HUES64 (cell line): ENCODE data around the gene EPX.
A peak's percentile ranks its signal among the peaks of the same experiment; 100 is the strongest.

Experiments used
- H3K27ac ChIP-seq: 2 replicates; pipeline ENCODE4 v1.7.0; 2013; ENCODE audit warnings: low read depth, low read length, inconsistent platforms
- H3K27me3 ChIP-seq: 2 replicates; pipeline ENCODE4 v1.6.1; 2013; ENCODE audit warnings: mild to moderate bottlenecking, low read length; ENCODE audit not compliant: insufficient read depth
- H3K36me3 ChIP-seq: 2 replicates; pipeline ENCODE4 v1.6.1; 2013; ENCODE audit warnings: mild to moderate bottlenecking, low read length; ENCODE audit not compliant: insufficient read depth
- H3K4me1 ChIP-seq: 2 replicates; pipeline ENCODE4 v1.6.1; 2013; ENCODE audit warnings: mild to moderate bottlenecking, low read length, moderate library complexity; ENCODE audit not compliant: insufficient read depth
- H3K4me3 ChIP-seq: 2 replicates; pipeline ENCODE4 v1.5.1; 2013; ENCODE audit warnings: mild to moderate bottlenecking, low read length, moderate library complexity
- H3K9ac ChIP-seq: 2 replicates; pipeline ENCODE4 v1.6.1; 2013; ENCODE audit warnings: mild to moderate bottlenecking, low read depth, low read length
- H3K9me3 ChIP-seq: 2 replicates; pipeline ENCODE4 v1.6.1; 2013; ENCODE audit warnings: low read depth, low read length; ENCODE audit not compliant: insufficient read depth
- WGBS: fragments of 150-250, 120-280 bp; methylation state at CpG from one replicate; pipeline ENCODE4 v1.1.7; 2013; ENCODE audit warnings: missing lambda C conversion rate; 5-methylcytosine and 5-hydroxymethylcytosine counted together

EPX gene

DNA sequence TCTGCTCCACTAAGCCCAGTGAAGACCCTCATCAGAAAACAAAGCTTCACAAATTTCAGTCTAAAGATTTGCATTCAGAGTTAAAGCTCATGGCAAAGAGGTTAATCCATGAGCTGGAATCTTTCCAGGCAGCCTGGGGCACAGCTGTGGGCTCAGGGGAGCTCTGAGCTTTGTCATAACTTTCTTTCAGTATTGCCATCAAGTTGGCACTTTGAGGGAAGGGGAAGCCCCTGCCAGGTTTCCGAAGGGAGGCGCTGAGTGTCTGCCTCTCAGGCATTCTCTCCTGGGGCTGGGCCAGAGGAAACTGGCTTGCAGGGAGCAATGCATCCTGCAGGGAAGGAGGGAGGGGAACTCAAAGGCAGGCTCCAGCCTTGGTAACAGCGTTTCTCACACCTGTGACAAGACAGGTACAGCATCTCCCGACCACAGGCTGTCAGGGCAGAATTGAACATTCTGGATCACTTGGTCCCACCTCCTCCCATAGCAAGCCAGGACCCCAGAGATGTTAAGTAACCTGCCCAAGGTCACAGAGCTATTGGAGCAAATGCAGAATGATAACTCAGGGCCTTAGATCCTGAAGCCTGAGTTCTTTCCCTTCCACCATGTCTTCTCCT, 49.8 kb downstream of the EPX start:
- Histone ChIP-seq H3K27me3 (peaks cover 56% of the 10 kb centered on the region), H3K36me3 (no peaks in the 10 kb centered on the region), H3K27ac (no peak overlapping the region), H3K9me3 (no peaks in the 10 kb centered on the region), H3K4me3 (no peak overlapping the region), H3K4me1 (no peaks in the 10 kb centered on the region), H3K9ac (no peak overlapping the region)
- 36% methylated on average over 4 of the region's 4 CpGs for WGBS

DNA sequence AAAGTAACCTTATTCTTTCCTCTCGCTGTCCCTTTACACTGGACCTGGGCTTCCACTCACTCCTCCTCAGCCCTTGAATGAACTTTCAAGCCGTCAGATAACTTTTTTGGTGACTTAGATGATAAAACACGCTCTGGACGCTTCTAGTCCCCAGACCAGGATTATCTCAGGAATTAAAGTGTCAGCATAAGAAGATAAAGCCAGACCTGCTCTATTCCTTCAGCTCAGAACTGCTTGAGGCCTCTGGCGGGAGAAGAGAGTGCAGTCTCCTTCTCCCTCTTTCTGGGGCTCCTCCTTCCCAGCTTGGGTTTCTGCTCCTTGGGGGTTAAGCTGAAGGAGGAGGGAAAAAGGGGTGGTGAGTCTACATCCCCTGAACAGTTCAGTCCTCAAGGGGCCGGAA, 52.4 kb downstream of the EPX start:
- Histone ChIP-seq H3K27me3 (peaks cover 66% of the 10 kb centered on the region), H3K9me3 (no peaks in the 10 kb centered on the region), H3K4me3 (no peak overlapping the region), H3K36me3 (no peaks in the 10 kb centered on the region), H3K27ac (no peak overlapping the region), H3K4me1 (no peaks in the 10 kb centered on the region; the same call in 1 of the 2 replicates), H3K9ac (no peak overlapping the region)
- WGBS: 93% methylated on average over 6 of the region's 6 CpGs

DNA sequence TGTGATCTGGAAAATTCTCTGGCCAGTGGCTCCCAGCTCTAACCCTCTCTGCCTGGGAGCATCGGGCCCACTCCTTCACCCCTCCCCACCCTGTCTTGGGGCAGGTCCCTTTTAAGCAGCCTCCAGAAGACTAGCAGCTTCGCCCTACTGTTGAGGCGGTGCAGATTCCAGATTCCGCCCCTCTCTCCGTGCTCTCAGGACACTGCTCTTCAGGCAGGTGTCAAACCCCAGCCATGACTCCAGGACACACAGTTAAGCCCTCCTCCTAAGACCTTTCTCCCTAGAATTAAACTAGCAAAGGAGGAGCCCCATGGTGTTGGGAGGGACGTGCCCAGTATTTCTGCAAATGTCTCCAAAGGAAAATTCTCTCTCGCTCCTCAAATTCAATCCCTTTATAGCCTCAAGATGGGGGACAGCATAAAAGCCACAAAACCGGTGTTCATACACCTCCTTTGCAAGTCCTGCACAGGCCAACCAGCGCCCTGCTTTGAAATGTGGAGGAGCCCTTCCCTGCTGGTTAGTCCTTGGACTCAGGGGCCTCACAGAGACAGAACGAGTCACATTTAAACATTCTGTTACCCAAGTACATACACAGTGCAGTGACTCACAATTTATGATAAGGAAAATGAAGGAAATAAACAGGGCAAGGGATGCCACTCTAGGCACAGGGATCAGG, 53.0 kb downstream of the EPX start:
- Histone ChIP-seq H3K27ac (no peak overlapping the region), H3K9ac (no peak overlapping the region), H3K4me1 (no peaks in the 10 kb centered on the region; the same call in 1 of the 2 replicates), H3K9me3 (no peaks in the 10 kb centered on the region), H3K4me3 (no peak overlapping the region), H3K36me3 (no peaks in the 10 kb centered on the region), H3K27me3 (peaks cover 69% of the 10 kb centered on the region)
- 80% methylated on average over 10 of the region's 10 CpGs for WGBS

DNA sequence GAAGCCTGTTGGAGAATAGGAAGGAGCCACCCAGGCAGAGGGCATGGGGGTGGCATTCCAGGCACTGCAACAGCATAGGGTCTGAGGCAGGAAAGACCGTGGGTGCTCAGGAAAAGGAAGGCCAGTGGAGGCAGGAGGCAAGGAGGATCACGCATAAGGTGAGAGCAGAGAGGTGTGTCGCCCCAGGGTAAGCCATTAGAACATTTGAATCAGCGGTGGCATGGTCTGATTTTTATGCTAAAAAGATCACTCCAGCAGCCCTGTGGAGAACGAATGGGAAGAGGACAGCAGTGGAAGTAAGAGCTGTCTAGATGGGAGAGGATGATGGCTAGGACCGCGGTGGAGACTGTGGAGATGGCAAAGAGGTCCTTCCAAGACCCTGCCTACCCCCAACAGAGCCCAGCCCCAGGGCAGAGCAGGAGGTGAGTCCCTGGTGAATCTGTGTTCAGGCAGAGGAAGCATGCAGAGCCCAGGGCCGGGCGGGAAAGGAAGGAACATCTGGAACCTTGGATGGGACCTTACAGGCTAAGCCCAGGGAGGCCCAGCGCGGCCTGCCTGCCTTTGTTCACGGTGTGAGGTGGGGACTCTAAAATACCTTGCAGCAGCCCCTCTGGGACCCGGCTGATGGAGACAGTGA, 53.7 kb downstream of the EPX start:
- H3K4me3 ChIP-seq: no peak overlapping the region
- H3K36me3 ChIP-seq: no peaks in the 10 kb centered on the region
- H3K27ac ChIP-seq: no peak overlapping the region
- H3K9ac ChIP-seq: no peak overlapping the region
- peaks cover 76% of the 10 kb centered on the region for H3K27me3 ChIP-seq
- H3K4me1 ChIP-seq: no peaks in the 10 kb centered on the region; the same call in 1 of the 2 replicates
- H3K9me3 ChIP-seq: no peaks in the 10 kb centered on the region
- 81% methylated on average over 13 of the region's 13 CpGs for WGBS

DNA sequence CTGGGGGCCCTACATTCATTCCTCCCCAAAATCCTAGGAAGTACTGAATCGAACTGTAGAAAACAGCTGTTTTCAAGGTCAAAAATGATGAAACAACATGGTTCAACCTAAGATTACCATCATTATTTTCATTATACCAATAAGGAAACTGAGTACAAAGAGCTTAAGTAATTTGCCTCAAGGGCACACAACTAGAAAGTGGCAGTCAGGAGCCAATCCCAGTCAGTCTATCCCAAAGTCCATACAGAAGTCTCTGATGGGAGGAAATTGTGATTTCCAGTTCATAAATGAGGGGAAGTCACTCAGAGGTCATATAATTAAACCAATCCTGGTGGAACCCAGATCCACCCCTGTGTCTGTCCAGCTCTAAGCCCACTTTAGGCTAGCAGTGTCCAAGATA, 54.3 kb downstream of the EPX start:
- H3K9ac ChIP-seq: no peak overlapping the region
- H3K4me1 ChIP-seq: no peaks in the 10 kb centered on the region; the same call in 1 of the 2 replicates
- H3K9me3 ChIP-seq: no peaks in the 10 kb centered on the region
- peaks cover 82% of the 10 kb centered on the region for H3K27me3 ChIP-seq
- H3K27ac ChIP-seq: no peak overlapping the region
- H3K4me3 ChIP-seq: no peak overlapping the region
- WGBS: 89% methylated on average over 1 of the region's 1 CpG
- H3K36me3 ChIP-seq: no peaks in the 10 kb centered on the region

DNA sequence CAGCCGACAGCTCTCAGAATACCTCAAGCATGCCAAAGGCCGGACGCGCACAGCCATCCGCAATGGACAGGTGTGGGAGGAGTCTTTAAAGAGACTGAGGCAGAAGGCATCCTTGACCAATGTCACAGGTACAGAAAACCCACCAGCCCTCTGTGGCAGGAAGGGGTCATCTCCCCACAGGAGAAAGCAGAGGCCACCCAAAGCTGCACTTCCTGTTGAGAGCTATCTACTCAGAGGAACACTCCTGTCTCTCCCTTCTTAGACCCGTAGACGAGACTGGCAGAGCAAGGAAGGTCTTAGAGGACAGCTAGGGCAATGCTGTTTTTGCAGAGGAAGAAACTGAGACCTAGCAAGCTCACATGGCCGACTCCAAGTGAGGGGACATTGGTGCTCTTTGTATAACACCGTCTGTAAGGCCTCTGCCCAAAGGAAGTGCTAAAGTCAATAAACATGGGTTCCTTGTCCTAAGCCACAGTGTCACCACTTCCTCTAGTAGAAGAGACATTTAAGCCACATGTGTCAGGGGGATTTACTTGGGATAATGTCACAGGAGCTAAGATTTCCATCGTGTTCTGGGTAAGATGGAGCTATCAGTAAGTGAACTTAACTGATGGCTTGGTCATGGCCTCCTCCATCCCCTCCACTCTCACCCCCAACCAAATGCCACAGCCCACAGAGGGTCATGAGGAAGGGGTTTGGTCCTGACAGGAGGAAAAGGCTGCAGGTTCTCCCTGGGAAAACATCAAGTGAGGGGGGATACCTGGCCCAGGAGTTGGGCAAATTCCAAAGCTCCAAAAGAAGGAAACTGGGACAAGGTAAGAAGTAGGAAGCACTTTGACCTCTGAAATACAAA, 55.2 kb downstream of the EPX start:
- Histone ChIP-seq H3K4me3 (no peak overlapping the region), H3K4me1 (no peaks in the 10 kb centered on the region; the same call in 1 of the 2 replicates), H3K9ac (no peak overlapping the region), H3K36me3 (no peaks in the 10 kb centered on the region), H3K9me3 (no peaks in the 10 kb centered on the region), H3K27me3 (peaks cover 82% of the 10 kb centered on the region), H3K27ac (no peak overlapping the region)
- WGBS: 93% methylated on average over 9 of the region's 10 CpGs

DNA sequence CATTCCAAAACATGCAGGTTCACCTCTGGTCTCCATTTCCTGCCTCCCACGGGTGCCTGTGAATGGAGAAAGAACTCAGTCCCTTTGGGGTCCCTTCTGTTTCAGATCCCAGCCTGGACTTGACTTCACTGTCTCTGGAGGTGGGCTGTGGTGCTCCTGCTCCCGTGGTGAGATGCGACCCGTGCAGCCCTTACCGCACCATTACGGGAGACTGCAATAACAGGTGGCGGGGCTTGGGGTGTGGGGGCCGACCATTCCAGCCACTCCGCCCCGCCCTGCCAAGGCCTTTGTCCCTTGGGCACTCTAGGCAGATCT, 56.4 kb downstream of the EPX start:
- Histone ChIP-seq H3K4me3 (peak overlapping the region; percentile 53), H3K27me3 (peaks cover 92% of the 10 kb centered on the region), H3K36me3 (no peaks in the 10 kb centered on the region), H3K27ac (no peak overlapping the region), H3K9me3 (no peaks in the 10 kb centered on the region), H3K4me1 (no peaks in the 10 kb centered on the region; the same call in 1 of the 2 replicates), H3K9ac (peak overlapping the region; percentile 69)
- WGBS: 26% methylated on average over 10 of the region's 10 CpGs

DNA sequence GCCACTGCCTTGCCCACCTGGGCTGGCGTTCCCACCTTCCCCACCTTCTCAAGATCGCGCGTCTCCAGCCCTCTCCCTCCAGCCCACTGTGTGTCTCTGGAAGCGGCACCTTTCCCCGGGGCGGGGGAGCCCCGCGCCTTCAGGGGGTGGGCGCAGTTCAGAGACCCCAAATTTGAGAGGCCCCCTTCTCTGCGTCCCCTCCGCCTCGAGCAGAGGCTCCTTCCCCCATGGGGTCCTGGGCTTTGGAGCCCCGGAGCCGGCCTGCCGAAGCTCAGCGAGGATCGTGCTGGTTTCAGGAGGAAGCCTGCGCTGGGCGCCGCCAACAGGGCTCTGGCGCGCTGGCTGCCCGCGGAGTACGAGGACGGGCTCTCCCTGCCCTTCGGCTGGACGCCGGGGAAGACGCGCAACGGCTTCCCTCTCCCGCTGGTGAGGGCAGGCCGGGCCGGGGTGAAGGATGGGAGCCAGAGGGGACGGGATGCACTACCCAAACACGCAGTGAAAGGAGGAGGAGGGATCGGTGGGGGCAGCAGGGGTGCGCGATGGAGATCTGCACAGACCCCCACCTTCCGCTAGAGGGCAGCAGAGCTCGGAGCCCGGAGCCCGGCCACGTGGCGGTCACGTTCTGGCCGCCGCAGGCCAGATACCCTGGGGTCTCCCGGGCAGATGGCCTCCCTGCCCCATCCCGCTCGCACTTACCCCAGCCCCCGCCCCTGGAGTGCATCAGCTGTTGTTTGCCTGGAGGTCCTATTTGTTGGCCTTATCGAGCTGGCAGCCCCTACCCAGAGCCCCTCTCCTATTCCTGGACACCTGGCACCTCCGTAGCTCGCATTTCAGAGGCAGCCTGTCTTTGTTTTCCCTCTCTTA, 57.0 kb downstream of the EPX start:
- no peaks in the 10 kb centered on the region; the same call in 1 of the 2 replicates for H3K4me1 ChIP-seq
- no peak overlapping the region for H3K27ac ChIP-seq
- H3K9me3 ChIP-seq: no peaks in the 10 kb centered on the region
- WGBS: 12% methylated on average over 57 of the region's 57 CpGs
- H3K4me3 ChIP-seq: peak overlapping the region; percentile 53
- no peaks in the 10 kb centered on the region for H3K36me3 ChIP-seq
- H3K9ac ChIP-seq: peak overlapping the region; percentile 69
- peaks cover 97% of the 10 kb centered on the region for H3K27me3 ChIP-seq

DNA sequence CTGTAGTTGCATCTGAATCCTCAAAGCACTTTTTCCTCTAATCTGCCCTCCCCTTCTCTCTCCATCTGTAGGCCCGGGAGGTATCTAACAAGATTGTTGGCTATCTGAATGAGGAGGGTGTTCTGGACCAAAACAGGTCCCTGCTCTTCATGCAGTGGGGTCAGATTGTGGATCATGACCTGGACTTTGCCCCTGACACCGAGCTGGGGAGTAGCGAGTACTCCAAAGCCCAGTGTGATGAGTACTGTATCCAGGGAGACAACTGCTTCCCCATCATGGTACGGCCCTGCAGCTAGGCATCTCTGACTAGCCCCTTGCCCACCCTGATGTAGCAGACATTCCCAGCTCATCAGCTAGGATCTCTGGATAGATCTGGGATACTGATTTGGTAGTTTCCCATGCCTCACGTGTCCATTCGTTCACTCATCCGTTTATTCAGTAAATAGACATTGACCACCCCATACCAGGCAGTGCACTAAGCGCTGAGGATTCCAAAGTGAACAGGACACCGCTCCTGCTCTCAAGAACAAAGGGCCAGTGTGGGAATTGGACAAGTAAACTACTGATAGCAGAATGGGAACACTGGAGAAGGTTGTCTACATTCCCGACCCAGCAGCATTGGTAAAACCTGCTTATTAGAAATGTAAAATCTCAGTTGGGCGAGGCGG, 58.0 kb downstream of the EPX start:
- Histone ChIP-seq H3K4me3 (no peak overlapping the region), H3K36me3 (no peaks in the 10 kb centered on the region), H3K9ac (no peak overlapping the region), H3K27ac (no peak overlapping the region), H3K9me3 (no peaks in the 10 kb centered on the region), H3K4me1 (no peaks in the 10 kb centered on the region; the same call in 1 of the 2 replicates), H3K27me3 (peaks cover 87% of the 10 kb centered on the region)
- 94% methylated on average over 12 of the region's 12 CpGs for WGBS

DNA sequence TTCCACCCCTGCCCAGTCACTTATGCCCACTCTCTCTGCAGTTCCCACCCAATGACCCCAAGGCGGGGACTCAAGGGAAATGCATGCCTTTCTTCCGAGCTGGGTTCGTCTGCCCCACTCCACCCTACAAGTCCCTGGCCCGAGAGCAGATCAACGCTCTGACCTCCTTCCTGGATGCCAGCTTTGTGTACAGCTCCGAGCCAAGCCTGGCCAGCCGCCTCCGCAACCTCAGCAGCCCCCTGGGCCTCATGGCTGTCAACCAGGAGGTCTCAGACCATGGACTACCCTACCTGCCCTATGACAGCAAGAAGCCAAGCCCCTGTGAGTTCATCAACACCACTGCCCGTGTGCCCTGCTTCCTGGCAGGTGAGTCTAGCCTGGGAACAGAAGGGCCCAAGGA, 59.6 kb downstream of the EPX start:
- Histone ChIP-seq H3K4me3 (no peak overlapping the region), H3K4me1 (no peaks in the 10 kb centered on the region; the same call in 1 of the 2 replicates), H3K36me3 (no peaks in the 10 kb centered on the region), H3K9ac (no peak overlapping the region), H3K27ac (no peak overlapping the region), H3K27me3 (peaks cover 72% of the 10 kb centered on the region), H3K9me3 (no peaks in the 10 kb centered on the region)
- 75% methylated on average over 9 of the region's 9 CpGs for WGBS
